GM12891 (cell line): ENCODE data around the gene CPNE5.
A peak's percentile ranks its signal among the peaks of the same experiment; 100 is the strongest.
"Not testable (repeated sequence)": the region's sequence is repeated elsewhere in the genome, so short reads cannot be mapped to it uniquely, and the experiment has no call there.

Source experiments
- DNase-seq: peaks from one replicate; pipeline ENCODE4 v3.0.0; 2011; ENCODE audit warnings: low spot score; ENCODE audit not compliant: insufficient read length
- FAIRE-seq: peaks from 2 replicates; lab custom pipeline; 2011; peaks lifted over from hg19 to GRCh38; lab: Jason Lieb, UNC
- PAX5 ChIP-seq: IDR thresholded peaks from 2 replicates; pipeline ENCODE4 v1.6.1; 2011; ENCODE audit warnings: low read length, moderate library complexity, mild to moderate bottlenecking; ENCODE audit not compliant: insufficient read depth, severe bottlenecking
- POLR2A ChIP-seq: IDR thresholded peaks from 2 replicates; pipeline ENCODE4 v1.6.1; 2011; ENCODE audit warnings: low read depth, low read length, control low read depth
- POLR2AphosphoS5 ChIP-seq: IDR thresholded peaks from 2 replicates; pipeline ENCODE4 v1.6.1; 2011; ENCODE audit warnings: low read depth, low read length, control low read depth
- POU2F2 ChIP-seq: IDR thresholded peaks from 2 replicates; pipeline ENCODE4 v1.6.1; 2011; ENCODE audit warnings: low read depth, mild to moderate bottlenecking, control low read depth, low read length, moderate library complexity
- SPI1 ChIP-seq: IDR thresholded peaks from 2 replicates; pipeline ENCODE4 v1.6.1; 2011; ENCODE audit warnings: low read depth, low read length, control low read depth
- TAF1 ChIP-seq: IDR thresholded peaks from 2 replicates; pipeline ENCODE4 v1.6.1; 2011; ENCODE audit warnings: low read depth, low read length, control low read depth

Gene CPNE5

GRCh38 chr6:36729161-36729524 is 110.1 kb downstream of the CPNE5 start:
- no peak for FAIRE-seq

GRCh38 chr6:36728289-36729160 is 110.7 kb downstream of the CPNE5 start:
- no peak for DNase-seq
- FAIRE-seq: no peak
- TF ChIP-seq POU2F2 (no peak), TAF1 (no peak), POLR2AphosphoS5 (no peak), SPI1 (no peak), PAX5 (no peak), POLR2A (no peak)

More at GRCh38 chr6:36729161-36729524, 110.1 kb downstream of the CPNE5 start:
- no peak for DNase-seq
- no peak for TF ChIP-seq TAF1

DNA sequence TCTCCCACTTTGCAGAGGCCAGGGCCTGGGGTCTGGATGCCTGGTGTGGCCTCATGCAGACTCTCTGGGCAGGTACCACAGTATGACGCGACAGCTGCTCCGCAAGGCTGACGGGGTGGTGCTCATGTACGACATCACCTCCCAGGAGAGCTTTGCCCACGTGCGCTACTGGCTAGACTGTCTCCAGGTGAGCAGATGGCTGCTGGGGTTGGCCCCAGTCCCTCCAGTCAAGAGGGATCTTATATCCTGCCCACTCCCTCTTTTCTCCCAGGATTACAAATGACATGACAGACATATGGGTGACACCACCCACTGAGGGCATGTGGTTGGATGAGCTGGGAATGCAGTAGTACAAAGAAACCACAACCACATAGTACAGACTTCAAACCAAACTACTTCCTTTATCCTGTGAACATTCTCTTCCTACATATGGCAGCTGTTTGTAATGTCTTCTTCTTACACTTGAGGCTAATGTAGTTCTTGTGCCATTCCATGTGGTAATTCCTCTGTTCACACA is 111.7 kb downstream of the CPNE5 start:
- FAIRE-seq: peak; percentile 35
- TF ChIP-seq POLR2A (no peak), SPI1 (no peak), POU2F2 (no peak), PAX5 (no peak), TAF1 (no peak), POLR2AphosphoS5 (no peak)
- no peak for DNase-seq

DNA sequence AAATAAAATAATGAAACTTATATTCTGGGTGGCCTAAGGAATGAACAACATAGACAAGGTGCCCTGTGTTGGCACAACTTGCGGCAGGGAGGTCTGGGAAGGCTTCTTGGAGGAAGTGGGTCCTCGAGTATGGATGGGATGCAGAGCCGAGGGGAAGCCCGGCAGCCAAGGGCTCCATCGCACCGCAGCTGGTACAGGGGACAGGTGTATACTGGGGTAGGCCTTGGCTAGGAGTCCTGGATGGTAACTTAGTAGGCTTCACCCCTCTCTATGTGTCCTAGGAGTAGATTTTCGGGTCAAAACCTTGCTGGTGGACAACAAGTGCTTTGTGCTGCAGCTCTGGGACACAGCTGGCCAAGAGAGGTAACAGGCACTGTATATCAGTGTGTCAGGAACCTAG is 113.7 kb downstream of the CPNE5 start:
- DNase-seq (no peak), FAIRE-seq (peak; percentile 62)
- TF ChIP-seq SPI1: no peak
- no peak for TF ChIP-seq POU2F2
- TF ChIP-seq PAX5: no peak
- TF ChIP-seq POLR2A: no peak
- no peak for TF ChIP-seq POLR2AphosphoS5
- no peak for TF ChIP-seq TAF1

DNA sequence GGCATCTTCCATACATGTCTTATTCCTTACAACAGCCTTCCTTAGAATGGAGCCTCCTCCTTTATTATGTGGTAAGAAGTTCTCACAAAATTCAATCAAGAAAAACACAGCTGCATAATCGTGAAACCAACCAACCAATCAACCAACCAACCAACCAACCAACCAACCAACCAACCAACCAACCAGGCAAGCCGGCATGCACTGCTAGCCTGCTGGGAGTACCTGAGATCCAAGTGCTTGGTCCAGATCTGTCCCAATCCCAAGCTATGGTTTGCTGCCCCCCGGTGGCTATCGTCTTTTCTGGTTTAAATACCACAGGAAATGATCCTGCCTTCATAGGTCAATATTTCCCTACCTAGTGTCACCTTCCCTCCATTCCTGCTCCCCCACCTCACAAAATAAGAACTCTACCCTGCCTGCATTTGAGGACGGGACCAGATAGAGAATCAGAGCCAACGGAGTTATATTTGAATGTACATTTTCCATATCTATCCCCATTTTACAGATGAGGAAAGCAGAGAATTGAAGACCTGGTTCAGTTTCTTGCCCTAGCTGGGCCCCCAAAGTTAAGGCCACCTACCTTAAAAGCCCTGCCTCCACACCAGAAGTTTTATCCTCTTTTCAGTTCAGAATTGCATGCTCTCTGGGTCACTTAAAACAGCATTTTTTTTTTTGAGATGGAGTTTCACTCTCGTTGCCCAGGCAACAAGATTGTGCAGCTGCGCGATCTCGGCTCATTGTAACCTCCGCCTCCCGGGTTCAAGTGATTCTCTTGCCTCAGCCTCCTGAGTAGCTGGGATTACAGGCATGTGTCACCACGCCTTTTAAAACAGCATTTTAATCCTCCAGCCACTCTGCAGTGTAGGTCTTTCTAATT is 114.5 kb downstream of the CPNE5 start:
- DNase-seq: no peak
- FAIRE-seq: peak; percentile 77
- TF ChIP-seq POLR2A (no peak), PAX5 (no peak), SPI1 (no peak), POU2F2 (no peak), POLR2AphosphoS5 (no peak), TAF1 (no peak)

GRCh38 chr6:36723992-36724391 is 115.3 kb downstream of the CPNE5 start:
- FAIRE-seq: not testable (repeated sequence)

GRCh38 chr6:36722879-36723278 is 116.4 kb downstream of the CPNE5 start:
- no peak for DNase-seq
- TF ChIP-seq TAF1: no peak
- no peak for TF ChIP-seq SPI1
- TF ChIP-seq POLR2AphosphoS5: no peak
- TF ChIP-seq PAX5: no peak
- TF ChIP-seq POLR2A: no peak
- TF ChIP-seq POU2F2: no peak
- FAIRE-seq: peak; percentile 66

More at GRCh38 chr6:36723992-36724391, 115.3 kb downstream of the CPNE5 start:
- not testable (repeated sequence) for DNase-seq

DNA sequence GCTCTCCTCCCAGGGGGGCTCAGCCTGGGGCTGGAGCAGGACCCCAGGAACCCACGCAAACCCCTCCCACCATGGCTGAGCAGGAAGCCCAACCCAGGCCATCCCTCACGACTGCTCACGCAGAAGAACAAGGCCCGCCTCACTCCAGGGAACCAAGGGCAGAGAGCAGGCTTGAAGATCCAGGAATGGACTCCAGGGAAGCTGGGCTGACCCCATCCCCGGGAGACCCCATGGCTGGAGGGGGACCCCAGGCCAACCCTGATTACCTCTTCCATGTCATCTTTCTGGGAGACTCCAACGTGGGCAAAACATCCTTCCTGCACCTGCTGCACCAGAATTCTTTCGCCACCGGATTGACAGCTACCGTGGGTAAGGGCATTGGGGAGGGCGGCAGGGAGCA is 116.9 kb downstream of the CPNE5 start:
- no peak for TF ChIP-seq PAX5
- no peak for TF ChIP-seq SPI1
- TF ChIP-seq POU2F2: no peak
- no peak for TF ChIP-seq POLR2AphosphoS5
- TF ChIP-seq POLR2A: no peak
- TF ChIP-seq TAF1: no peak

DNA sequence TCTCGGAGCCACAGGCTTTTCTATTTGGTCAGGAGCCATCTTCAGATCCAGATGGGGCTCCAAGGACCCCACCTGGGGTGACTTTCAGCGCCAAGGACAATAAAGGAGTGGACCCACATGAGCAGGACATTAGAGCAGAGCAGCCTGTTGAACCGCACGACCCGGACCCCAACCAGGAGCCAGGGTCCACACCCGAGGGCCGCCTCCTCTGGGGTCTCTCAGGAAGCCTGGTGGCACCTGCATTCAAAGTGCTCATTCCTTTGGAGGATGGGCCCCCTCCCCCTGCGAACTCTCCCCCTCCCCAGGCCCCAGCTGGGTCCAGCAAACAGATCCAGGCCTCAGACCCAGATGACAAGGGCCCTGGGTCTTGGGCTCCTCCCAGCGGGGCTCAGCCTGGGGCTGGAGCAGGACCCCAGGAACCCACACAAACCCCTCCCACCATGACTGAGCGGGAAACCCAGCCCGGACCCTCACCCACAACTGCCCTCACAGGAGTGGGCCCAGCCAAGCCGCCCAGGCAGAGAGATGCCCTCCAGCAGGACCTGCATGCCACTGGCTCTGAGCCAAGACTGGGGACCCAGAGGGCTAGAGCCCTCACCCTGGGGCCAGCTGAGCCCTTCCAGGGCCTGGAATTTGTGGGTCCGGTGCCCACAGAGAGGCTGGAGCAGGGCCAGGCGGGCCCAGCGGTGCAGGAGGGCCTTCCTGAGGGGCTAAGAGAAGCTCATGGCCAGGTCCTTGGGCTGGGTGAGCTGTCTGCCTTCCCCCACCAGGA is 117.7 kb downstream of the CPNE5 start:
- FAIRE-seq (no peak), DNase-seq (no peak)
- no peak for TF ChIP-seq SPI1
- no peak for TF ChIP-seq PAX5
- TF ChIP-seq POLR2AphosphoS5: no peak
- no peak for TF ChIP-seq TAF1
- no peak for TF ChIP-seq POLR2A
- no peak for TF ChIP-seq POU2F2

More for the DNA sequence above, 116.9 kb downstream of the CPNE5 start:
- FAIRE-seq (no peak), DNase-seq (no peak)
